Mesenchymal stem cell (in vitro differentiated cells and primary cell): ENCODE results near the gene SLC35E1.

Source experiments
- DNase-seq: peaks from one replicate; pipeline ENCODE4 v3.0.0-alpha.2; 2013
- H2AFZ ChIP-seq: one replicate; pipeline ENCODE4 v1.6.1; 2013; ENCODE audit warnings: low read depth, mild to moderate bottlenecking, control low read depth, inconsistent platforms, low read length, moderate library complexity
- H2AK5ac ChIP-seq: 2 replicates; pipeline ENCODE4 v1.6.1; 2013; ENCODE audit warnings: low read length, moderate library complexity, mild to moderate bottlenecking, inconsistent platforms; ENCODE audit not compliant: severe bottlenecking
- H2BK120ac ChIP-seq: one replicate; pipeline ENCODE4 v1.6.1; 2013; ENCODE audit warnings: low read depth, mild to moderate bottlenecking, inconsistent platforms, low read length, moderate library complexity
- H2BK12ac ChIP-seq, 2 experiments: one replicate each; pipeline ENCODE4 v1.6.1; 2013; ENCODE audit warnings: inconsistent platforms in 2 of 2, low read length in 2 of 2, mild to moderate bottlenecking in 2 of 2, moderate library complexity in 2 of 2, control low read depth in 1 of 2
- H2BK15ac ChIP-seq: one replicate; pipeline ENCODE4 v1.6.1; 2013; ENCODE audit warnings: mild to moderate bottlenecking, low read depth, inconsistent platforms; ENCODE audit not compliant: poor library complexity, severe bottlenecking
- H2BK5ac ChIP-seq: 2 replicates; pipeline ENCODE4 v1.6.1; 2013; ENCODE audit warnings: low read depth, mild to moderate bottlenecking, low read length, control low read depth, inconsistent platforms; ENCODE audit not compliant: poor library complexity, severe bottlenecking
- H3K14ac ChIP-seq, 2 experiments: one replicate each; pipeline ENCODE4 v1.6.1; 2013; ENCODE audit warnings: inconsistent platforms in 2 of 2, low read length in 2 of 2, control low read depth in 1 of 2, mild to moderate bottlenecking in 1 of 2, moderate library complexity in 1 of 2
- H3K18ac ChIP-seq, 2 experiments: one replicate each; pipeline ENCODE4 v1.6.1; 2013; ENCODE audit warnings: inconsistent platforms in 2 of 2, low read length in 2 of 2, control low read depth in 1 of 2, low read depth in 1 of 2, mild to moderate bottlenecking in 1 of 2
- H3K23ac ChIP-seq, 2 experiments: one replicate each; pipeline ENCODE4 v1.6.1; 2013; ENCODE audit warnings: inconsistent platforms in 2 of 2, low read length in 2 of 2, mild to moderate bottlenecking in 2 of 2, moderate library complexity in 2 of 2, control low read depth in 1 of 2
- H3K27ac ChIP-seq: 2 replicates; pipeline ENCODE4 v1.5.1; 2013; ENCODE audit warnings: mild to moderate bottlenecking, moderate library complexity, low read length, control low read depth, inconsistent platforms; ENCODE audit not compliant: poor library complexity, severe bottlenecking
- H3K27me3 ChIP-seq, 2 experiments: 2 replicates each; pipeline versions ENCODE4 v1.6.1 to v1.7.0; 2013; ENCODE audit warnings: low read length in 2 of 2, mild to moderate bottlenecking in 2 of 2, moderate library complexity in 2 of 2, control low read depth in 1 of 2, inconsistent platforms in 1 of 2; ENCODE audit not compliant: control insufficient read depth in 1 of 2, insufficient read depth in 1 of 2
- H3K36me3 ChIP-seq, 2 experiments: 2 replicates each; pipeline versions ENCODE4 v1.6.1 to v1.7.0; 2013; ENCODE audit warnings: low read length in 2 of 2, control low read depth in 1 of 2, inconsistent platforms in 1 of 2, low read depth in 1 of 2, mild to moderate bottlenecking in 1 of 2; ENCODE audit not compliant: insufficient read depth in 2 of 2, control insufficient read depth in 1 of 2
- H3K4ac ChIP-seq, 2 experiments: one replicate each; pipeline ENCODE4 v1.6.1; 2013; ENCODE audit warnings: inconsistent platforms in 2 of 2, low read length in 2 of 2, mild to moderate bottlenecking in 2 of 2, moderate library complexity in 2 of 2, control low read depth in 1 of 2, low read depth in 1 of 2
- H3K4me1 ChIP-seq: 2 replicates; pipeline ENCODE4 v1.6.1; 2013; ENCODE audit warnings: low read depth, low read length, control low read depth; ENCODE audit not compliant: control insufficient read depth, insufficient read depth
- H3K4me2 ChIP-seq: 2 replicates; pipeline ENCODE4 v1.6.1; 2013; ENCODE audit warnings: low read length, mild to moderate bottlenecking, inconsistent platforms; ENCODE audit not compliant: poor library complexity, severe bottlenecking
- H3K4me3 ChIP-seq, 2 experiments: 2 replicates each; pipeline versions ENCODE4 v1.5.1 to v1.7.0; 2013; ENCODE audit warnings: low read length in 2 of 2, mild to moderate bottlenecking in 2 of 2, control low read depth in 1 of 2, low read depth in 1 of 2; ENCODE audit not compliant: insufficient read depth in 1 of 2
- H3K79me1 ChIP-seq: replicated peaks from 2 replicates; pipeline ENCODE4 v1.6.1; 2013; ENCODE audit warnings: mild to moderate bottlenecking, control low read depth, low read length, inconsistent platforms; ENCODE audit not compliant: poor library complexity, severe bottlenecking
- H3K9ac ChIP-seq: 2 replicates; pipeline ENCODE4 v1.7.0; 2013; ENCODE audit warnings: mild to moderate bottlenecking, low read length, moderate library complexity
- H3K9me3 ChIP-seq: 2 replicates; pipeline ENCODE4 v1.7.0; 2013; ENCODE audit warnings: mild to moderate bottlenecking, low read length; ENCODE audit not compliant: control insufficient read depth
- H4K8ac ChIP-seq: one replicate; pipeline ENCODE4 v1.6.1; 2013; ENCODE audit warnings: inconsistent platforms, mild to moderate bottlenecking, low read length, moderate library complexity
- H4K91ac ChIP-seq: one replicate; pipeline ENCODE4 v1.6.1; 2013; ENCODE audit warnings: mild to moderate bottlenecking, low read length, inconsistent platforms
- WGBS: methylation state at CpG from one replicate; pipeline ENCODE4 v1.1.7; 2013; ENCODE audit warnings: mixed read lengths; 5-methylcytosine and 5-hydroxymethylcytosine counted together

Gene SLC35E1

DNA sequence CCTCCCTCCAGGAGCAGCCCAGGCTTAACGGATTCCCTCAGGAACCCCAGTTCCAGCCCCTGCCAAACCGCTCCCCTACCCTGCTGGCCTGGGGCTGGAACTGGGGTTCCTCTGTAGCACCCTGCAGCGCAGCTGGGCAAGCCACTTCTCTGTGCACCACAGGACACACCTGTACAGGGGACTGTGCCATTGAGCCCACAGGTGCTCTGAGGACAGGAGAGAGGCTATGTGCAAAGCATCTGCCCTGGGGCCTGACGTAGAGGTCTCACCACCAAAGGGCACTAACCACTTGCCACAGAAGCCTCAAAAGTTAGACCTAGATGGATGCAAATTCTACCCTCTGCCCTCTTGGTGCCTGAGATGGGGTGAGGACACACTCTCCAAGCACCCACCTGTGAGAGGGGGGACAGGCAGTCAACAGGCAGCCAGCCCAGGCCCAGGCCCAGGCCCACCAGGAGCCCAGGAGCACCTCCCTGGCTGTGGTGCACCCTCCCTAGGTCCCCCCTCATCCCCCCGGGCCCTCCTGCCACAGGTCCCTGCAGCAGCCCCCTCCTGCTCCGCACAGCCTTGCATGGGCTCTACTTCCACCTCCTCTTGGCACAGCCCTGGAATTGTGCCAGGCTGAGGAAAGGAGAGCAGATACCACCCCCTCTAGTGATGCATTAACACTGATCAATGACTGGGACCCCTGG is 27.6 kb upstream of the SLC35E1 start:
- Histone ChIP-seq H3K14ac (no peak overlapping the region), H3K4me1 (peaks cover 23% of the 10 kb centered on the region), H3K18ac (no peak overlapping the region), H2BK5ac (no peak overlapping the region), H3K23ac (no peak overlapping the region), H3K4me2 (no peak overlapping the region), H2BK12ac (no peak overlapping the region), H2AFZ (no peak overlapping the region), H2BK15ac (no peak overlapping the region), H3K9ac (no peak overlapping the region), H3K4me3 (no peak overlapping the region), H3K27me3 (no peaks in the 10 kb centered on the region), H3K36me3 (peaks cover 0 to 24% of the 10 kb centered on the region in 2 experiments), H3K79me1 (peaks cover 31% of the 10 kb centered on the region), H3K9me3 (no peaks in the 10 kb centered on the region), H4K8ac (no peak overlapping the region), H2AK5ac (no peak overlapping the region), H2BK120ac (no peak overlapping the region), H4K91ac (no peak overlapping the region), H3K27ac (no peak overlapping the region), H3K4ac (no peak overlapping the region)
- 86% methylated on average over 5 of the region's 6 CpGs for WGBS
- DNase-seq: no peak

- Histone ChIP-seq H3K9ac (peak overlapping the region; percentile 47), H3K27ac (no peak overlapping the region), H3K4me3 (peak overlapping the region in 1 of 2 experiments; percentile 45), H3K4ac (no peak overlapping the region), H3K18ac (no peak overlapping the region), H3K4me1 (peaks cover 25% of the 10 kb centered on the region), H3K9me3 (no peaks in the 10 kb centered on the region), H3K4me2 (no peak overlapping the region), H3K79me1 (peaks cover 34% of the 10 kb centered on the region), H2AFZ (no peak overlapping the region), H3K36me3 (peaks cover 0 to 26% of the 10 kb centered on the region in 2 experiments), H2BK15ac (no peak overlapping the region), H2BK5ac (no peak overlapping the region), H3K14ac (no peak overlapping the region), H3K27me3 (no peaks in the 10 kb centered on the region), H2BK120ac (no peak overlapping the region), H3K23ac (no peak overlapping the region), H2BK12ac (no peak overlapping the region), H4K91ac (no peak overlapping the region), H4K8ac (no peak overlapping the region), H2AK5ac (no peak overlapping the region)
- DNase-seq: no peak
- WGBS: 86% methylated on average over 4 of the region's 4 CpGs
Observed at GRCh38 chr19:16598848-16599247, 26.6 kb upstream of the SLC35E1 start.

DNA sequence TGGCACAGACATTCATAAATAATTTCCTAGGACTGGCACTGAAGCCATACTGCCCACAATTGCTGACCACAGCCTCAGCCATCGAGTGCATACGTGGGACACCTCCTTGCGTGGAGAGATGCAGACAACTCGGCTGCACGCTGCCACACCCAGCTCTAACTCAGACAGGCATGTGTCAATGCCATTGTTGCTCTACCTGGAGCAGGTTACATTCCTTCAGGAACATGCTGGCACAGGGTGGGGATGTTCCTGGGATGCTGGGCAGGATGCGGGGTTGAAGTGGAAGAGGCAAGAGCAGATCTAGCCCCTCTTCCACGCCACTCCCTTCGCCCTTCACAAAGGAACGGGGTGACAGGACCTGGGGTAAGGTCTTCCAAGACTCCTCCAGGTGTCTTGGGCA is 24.2 kb upstream of the SLC35E1 start:
- no peak overlapping the region for H3K18ac ChIP-seq
- no peak overlapping the region for H3K4me3 ChIP-seq
- no peak overlapping the region for H3K23ac ChIP-seq
- H3K4me2 ChIP-seq: no peak overlapping the region
- H4K8ac ChIP-seq: no peak overlapping the region
- H2AFZ ChIP-seq: no peak overlapping the region
- no peak overlapping the region for H2BK12ac ChIP-seq
- DNase-seq: no peak
- peaks cover 35% of the 10 kb centered on the region for H3K4me1 ChIP-seq
- H3K4ac ChIP-seq: no peak overlapping the region
- no peak overlapping the region for H4K91ac ChIP-seq
- no peak overlapping the region for H2BK15ac ChIP-seq
- over 99% methylated on average over 9 of the region's 9 CpGs for WGBS
- H3K79me1 ChIP-seq: peaks cover 36% of the 10 kb centered on the region
- no peak overlapping the region for H3K27ac ChIP-seq
- H2BK120ac ChIP-seq: no peak overlapping the region
- peak overlapping the region in 1 of 2 experiments; percentile 8 for H3K14ac ChIP-seq
- H3K36me3 ChIP-seq: peaks cover 4 to 27% of the 10 kb centered on the region in 2 experiments
- H3K9me3 ChIP-seq: no peaks in the 10 kb centered on the region
- H2AK5ac ChIP-seq: no peak overlapping the region
- no peaks in the 10 kb centered on the region for H3K27me3 ChIP-seq
- no peak overlapping the region for H3K9ac ChIP-seq
- no peak overlapping the region for H2BK5ac ChIP-seq

DNA sequence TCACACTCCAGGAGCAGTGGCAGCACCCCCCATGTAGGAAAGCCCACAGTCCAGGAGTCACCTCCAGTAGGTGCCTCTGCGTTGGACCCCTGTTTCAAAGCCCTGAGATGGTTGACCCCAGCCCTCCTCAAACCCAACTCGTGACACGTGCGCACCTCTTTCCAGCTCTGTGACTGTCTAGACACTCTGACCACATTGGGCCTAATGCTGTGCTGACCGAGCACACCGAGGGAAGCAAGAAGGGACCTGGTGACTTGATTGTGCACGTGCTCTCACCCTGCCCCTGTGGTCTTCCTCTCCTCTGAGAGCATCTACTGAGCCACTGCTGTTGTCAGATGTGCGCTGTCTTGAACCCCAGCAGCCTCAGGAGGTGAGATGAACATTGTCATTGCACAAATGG is 22.9 kb upstream of the SLC35E1 start:
- no peak overlapping the region for H2BK120ac ChIP-seq
- no peak overlapping the region for H2BK12ac ChIP-seq
- H3K4me3 ChIP-seq: no peak overlapping the region
- H3K4me1 ChIP-seq: peaks cover 36% of the 10 kb centered on the region
- no peak overlapping the region for H4K91ac ChIP-seq
- peaks cover 4 to 25% of the 10 kb centered on the region in 2 experiments for H3K36me3 ChIP-seq
- no peak for DNase-seq
- 94% methylated on average over 8 of the region's 8 CpGs for WGBS
- no peaks in the 10 kb centered on the region for H3K9me3 ChIP-seq
- H3K23ac ChIP-seq: no peak overlapping the region
- no peaks in the 10 kb centered on the region for H3K27me3 ChIP-seq
- no peak overlapping the region for H2AFZ ChIP-seq
- H2BK5ac ChIP-seq: no peak overlapping the region
- no peak overlapping the region for H3K18ac ChIP-seq
- no peak overlapping the region for H3K14ac ChIP-seq
- H3K4me2 ChIP-seq: no peak overlapping the region
- no peak overlapping the region for H3K9ac ChIP-seq
- H3K79me1 ChIP-seq: peaks cover 31% of the 10 kb centered on the region
- H4K8ac ChIP-seq: no peak overlapping the region
- no peak overlapping the region for H3K27ac ChIP-seq
- no peak overlapping the region for H2AK5ac ChIP-seq
- no peak overlapping the region for H3K4ac ChIP-seq
- H2BK15ac ChIP-seq: no peak overlapping the region
